Liver (tissue), 9 donors: ENCODE data around the gene ZNF148. TPM values are rescaled to one million over a fixed set of nuclear protein-coding genes. Genes with fewer than 3 reads are reported as not detected.

ENCODE experiments used
- DNase-seq: peaks from one replicate; pipeline ENCODE4 v3.0.0-alpha.2; 2017; ENCODE audit warnings: low spot score
- H3K27ac ChIP-seq, 2 donors: one replicate each; pipeline ENCODE4 v1.7.0; 2013; ENCODE audit warnings: inconsistent platforms in 2 of 2, low read length in 2 of 2, control low read depth in 1 of 2, low read depth in 1 of 2, mild to moderate bottlenecking in 1 of 2
- H3K27me3 ChIP-seq, 4 donors: one replicate each; pipeline versions ENCODE4 v1.6.1 to v1.7.0; 2013; ENCODE audit warnings: low read length in 3 of 4, inconsistent platforms in 1 of 4, mild to moderate bottlenecking in 1 of 4, moderate library complexity in 1 of 4; ENCODE audit not compliant: control insufficient read depth in 4 of 4, insufficient read depth in 4 of 4
- H3K36me3 ChIP-seq, 4 donors: one replicate each; pipeline versions ENCODE4 v1.6.1 to v1.7.0; 2013; ENCODE audit warnings: low read length in 3 of 4, mild to moderate bottlenecking in 3 of 4, low read depth in 1 of 4, moderate library complexity in 1 of 4; ENCODE audit not compliant: control insufficient read depth in 4 of 4, insufficient read depth in 3 of 4
- H3K4me1 ChIP-seq, 4 donors: one replicate each; pipeline versions ENCODE4 v1.6.1 to v1.7.0; 2013; ENCODE audit warnings: low read length in 3 of 4, mild to moderate bottlenecking in 3 of 4, moderate library complexity in 1 of 4; ENCODE audit not compliant: control insufficient read depth in 4 of 4, insufficient read depth in 4 of 4
- H3K4me3 ChIP-seq, 3 donors: one replicate each; pipeline versions ENCODE4 v1.6.1 to v1.7.0; 2013; ENCODE audit warnings: low read length in 3 of 3, control low read depth in 1 of 3, low read depth in 1 of 3, mild to moderate bottlenecking in 1 of 3
- H3K9ac ChIP-seq, 2 donors: one replicate each; pipeline ENCODE4 v1.7.0; 2013; ENCODE audit warnings: low read length in 2 of 2, mild to moderate bottlenecking in 2 of 2, moderate library complexity in 2 of 2, control low read depth in 1 of 2, low read depth in 1 of 2
- H3K9me3 ChIP-seq, 4 donors: one replicate each; pipeline versions ENCODE4 v1.6.1 to v1.7.0; 2013; ENCODE audit warnings: low read length in 3 of 4; ENCODE audit not compliant: control insufficient read depth in 4 of 4
- EGR1 ChIP-seq, 2 donors: IDR thresholded peaks; 2 replicates each; pipeline ENCODE4 v1.6.1; 2016 to 2018; ENCODE audit warnings: antibody characterized with exemption in 2 of 2, low read depth in 2 of 2
- FOXA1 ChIP-seq: IDR thresholded peaks from 2 replicates; pipeline ENCODE4 v1.6.1; 2016; ENCODE audit warnings: antibody characterized with exemption
- FOXA2 ChIP-seq: IDR thresholded peaks from 2 replicates; pipeline ENCODE4 v1.6.1; 2016; ENCODE audit warnings: antibody characterized with exemption
- GABPA ChIP-seq, 2 donors: IDR thresholded peaks in 1 of 2; conservative IDR thresholded peaks in 1 of 2; 2 replicates each; pipeline ENCODE4 v1.6.1; 2016; ENCODE audit warnings: antibody characterized with exemption in 2 of 2, mild to moderate bottlenecking in 1 of 2, moderate library complexity in 1 of 2
- HNF4A ChIP-seq, 2 donors: conservative IDR thresholded peaks; 2 replicates each; pipeline ENCODE4 v1.6.1; 2016; ENCODE audit warnings: antibody characterized with exemption in 2 of 2, mild to moderate bottlenecking in 2 of 2
- HNF4G ChIP-seq: IDR thresholded peaks from 2 replicates; pipeline ENCODE4 v1.6.1; 2016; ENCODE audit warnings: antibody characterized with exemption
- JUND ChIP-seq, 2 donors: IDR thresholded peaks; 2 replicates each; pipeline ENCODE4 v1.6.1; 2016; ENCODE audit warnings: antibody characterized with exemption in 2 of 2
- RAD21 ChIP-seq, 2 donors: IDR thresholded peaks; 2 replicates each; pipeline ENCODE4 v1.6.1; 2016; ENCODE audit warnings: antibody characterized with exemption in 2 of 2, mild to moderate bottlenecking in 2 of 2
- WGBS: extraction: QIAGEN DNeasy Blood & Tissue Kit; methylation state at CpG from one replicate; pipeline ENCODE4 v1.1.7; 2013; 5-methylcytosine and 5-hydroxymethylcytosine counted together
- polyA plus RNA-seq, 2 donors: library from polyadenylated mRNA; stranded (reverse) in 1 of 2; unstranded in 1 of 2; fragments of 200-250 nt in 1 of 2; fragments of >200 nt in 1 of 2; fragmentation: Nextera tagmentation in 1 of 2; extraction: Ambion mirVana in 1 of 2; gene quantifications; one replicate each; pipeline versions ENCODE4 v1.2.1 to v1.2.3, GENCODE V29; 2013 to 2015
- total RNA-seq, 2 donors: library from RNA; depleted of rRNA; stranded (reverse); fragments of >200 nt; gene quantifications; one replicate each; pipeline ENCODE4 v1.2.3, GENCODE V29; 2014
- TF ChIP-seq, protein P1 (sequence below): fragments of 150-350 bp; IDR thresholded peaks from 2 replicates; pipeline ENCODE4 v1.5.1; 2017; ENCODE audit warnings: improper control_type of control experiment, low read depth, low read length; ENCODE audit not compliant: missing input control
- TF ChIP-seq, protein P2 (sequence below): IDR thresholded peaks from 2 replicates; pipeline ENCODE4 v1.6.1; 2016; ENCODE audit warnings: antibody characterized with exemption
- TF ChIP-seq, protein P3 (sequence below): IDR thresholded peaks from 2 replicates; pipeline ENCODE4 v1.6.1; 2016; ENCODE audit warnings: antibody characterized with exemption, mild to moderate bottlenecking
- TF ChIP-seq, protein P4 (sequence below): IDR thresholded peaks from 2 replicates; pipeline ENCODE4 v1.6.1; 2016; ENCODE audit warnings: antibody characterized with exemption
- donor health status: healthy.
- donor health status: healthy.
- donor health status: healthy.
- donor health status: healthy.
- donor health status: healthy.

Gene ZNF148
- total and polyA plus RNA-seq, 4 donors: 4.0 to 20.3 (median 17.1) TPM

DNA sequence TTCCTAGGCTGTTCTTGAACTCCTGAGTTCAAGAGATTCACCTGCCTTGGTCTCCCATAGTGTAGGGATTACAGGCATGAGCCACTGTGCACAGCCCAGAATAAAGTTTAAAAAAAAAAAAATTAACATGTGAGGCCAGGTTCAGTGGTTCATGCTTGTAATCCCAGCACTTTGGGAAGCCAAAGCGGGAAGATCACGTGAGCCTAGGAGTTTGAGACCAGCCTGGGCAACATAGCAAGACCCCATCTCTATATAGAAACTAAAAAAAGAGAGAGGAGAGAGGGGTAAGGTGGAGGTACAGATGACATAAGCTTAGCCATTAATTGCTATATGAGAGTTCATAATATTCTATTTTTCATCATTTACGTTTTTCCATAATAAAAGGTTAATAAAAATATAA lies 21.5 kb downstream of the ZNF148 start:
- H3K36me3 ChIP-seq: no peaks in the 10 kb centered on the region
- H3K4me3 ChIP-seq: no peak overlapping the region
- no peak overlapping the region for H3K9ac ChIP-seq
- H3K27ac ChIP-seq: no peak overlapping the region
- no peak for DNase-seq
- TF ChIP-seq, protein P1, sequence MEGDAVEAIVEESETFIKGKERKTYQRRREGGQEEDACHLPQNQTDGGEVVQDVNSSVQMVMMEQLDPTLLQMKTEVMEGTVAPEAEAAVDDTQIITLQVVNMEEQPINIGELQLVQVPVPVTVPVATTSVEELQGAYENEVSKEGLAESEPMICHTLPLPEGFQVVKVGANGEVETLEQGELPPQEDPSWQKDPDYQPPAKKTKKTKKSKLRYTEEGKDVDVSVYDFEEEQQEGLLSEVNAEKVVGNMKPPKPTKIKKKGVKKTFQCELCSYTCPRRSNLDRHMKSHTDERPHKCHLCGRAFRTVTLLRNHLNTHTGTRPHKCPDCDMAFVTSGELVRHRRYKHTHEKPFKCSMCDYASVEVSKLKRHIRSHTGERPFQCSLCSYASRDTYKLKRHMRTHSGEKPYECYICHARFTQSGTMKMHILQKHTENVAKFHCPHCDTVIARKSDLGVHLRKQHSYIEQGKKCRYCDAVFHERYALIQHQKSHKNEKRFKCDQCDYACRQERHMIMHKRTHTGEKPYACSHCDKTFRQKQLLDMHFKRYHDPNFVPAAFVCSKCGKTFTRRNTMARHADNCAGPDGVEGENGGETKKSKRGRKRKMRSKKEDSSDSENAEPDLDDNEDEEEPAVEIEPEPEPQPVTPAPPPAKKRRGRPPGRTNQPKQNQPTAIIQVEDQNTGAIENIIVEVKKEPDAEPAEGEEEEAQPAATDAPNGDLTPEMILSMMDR: no peak
- no peak for TF ChIP-seq JUND (IDR thresholded peaks at IDR 0.05)
- TF ChIP-seq, protein P2, sequence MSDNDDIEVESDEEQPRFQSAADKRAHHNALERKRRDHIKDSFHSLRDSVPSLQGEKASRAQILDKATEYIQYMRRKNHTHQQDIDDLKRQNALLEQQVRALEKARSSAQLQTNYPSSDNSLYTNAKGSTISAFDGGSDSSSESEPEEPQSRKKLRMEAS: no peak
- no peak for TF ChIP-seq FOXA1
- TF ChIP-seq HNF4A (conservative IDR thresholded peaks at IDR 0.05): no peak
- no peak for TF ChIP-seq RAD21 (IDR thresholded peaks at IDR 0.05)
- TF ChIP-seq, protein P3, sequence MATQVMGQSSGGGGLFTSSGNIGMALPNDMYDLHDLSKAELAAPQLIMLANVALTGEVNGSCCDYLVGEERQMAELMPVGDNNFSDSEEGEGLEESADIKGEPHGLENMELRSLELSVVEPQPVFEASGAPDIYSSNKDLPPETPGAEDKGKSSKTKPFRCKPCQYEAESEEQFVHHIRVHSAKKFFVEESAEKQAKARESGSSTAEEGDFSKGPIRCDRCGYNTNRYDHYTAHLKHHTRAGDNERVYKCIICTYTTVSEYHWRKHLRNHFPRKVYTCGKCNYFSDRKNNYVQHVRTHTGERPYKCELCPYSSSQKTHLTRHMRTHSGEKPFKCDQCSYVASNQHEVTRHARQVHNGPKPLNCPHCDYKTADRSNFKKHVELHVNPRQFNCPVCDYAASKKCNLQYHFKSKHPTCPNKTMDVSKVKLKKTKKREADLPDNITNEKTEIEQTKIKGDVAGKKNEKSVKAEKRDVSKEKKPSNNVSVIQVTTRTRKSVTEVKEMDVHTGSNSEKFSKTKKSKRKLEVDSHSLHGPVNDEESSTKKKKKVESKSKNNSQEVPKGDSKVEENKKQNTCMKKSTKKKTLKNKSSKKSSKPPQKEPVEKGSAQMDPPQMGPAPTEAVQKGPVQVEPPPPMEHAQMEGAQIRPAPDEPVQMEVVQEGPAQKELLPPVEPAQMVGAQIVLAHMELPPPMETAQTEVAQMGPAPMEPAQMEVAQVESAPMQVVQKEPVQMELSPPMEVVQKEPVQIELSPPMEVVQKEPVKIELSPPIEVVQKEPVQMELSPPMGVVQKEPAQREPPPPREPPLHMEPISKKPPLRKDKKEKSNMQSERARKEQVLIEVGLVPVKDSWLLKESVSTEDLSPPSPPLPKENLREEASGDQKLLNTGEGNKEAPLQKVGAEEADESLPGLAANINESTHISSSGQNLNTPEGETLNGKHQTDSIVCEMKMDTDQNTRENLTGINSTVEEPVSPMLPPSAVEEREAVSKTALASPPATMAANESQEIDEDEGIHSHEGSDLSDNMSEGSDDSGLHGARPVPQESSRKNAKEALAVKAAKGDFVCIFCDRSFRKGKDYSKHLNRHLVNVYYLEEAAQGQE: no peak
- no peak for TF ChIP-seq HNF4G
- no peak for TF ChIP-seq FOXA2
- TF ChIP-seq, protein P4, sequence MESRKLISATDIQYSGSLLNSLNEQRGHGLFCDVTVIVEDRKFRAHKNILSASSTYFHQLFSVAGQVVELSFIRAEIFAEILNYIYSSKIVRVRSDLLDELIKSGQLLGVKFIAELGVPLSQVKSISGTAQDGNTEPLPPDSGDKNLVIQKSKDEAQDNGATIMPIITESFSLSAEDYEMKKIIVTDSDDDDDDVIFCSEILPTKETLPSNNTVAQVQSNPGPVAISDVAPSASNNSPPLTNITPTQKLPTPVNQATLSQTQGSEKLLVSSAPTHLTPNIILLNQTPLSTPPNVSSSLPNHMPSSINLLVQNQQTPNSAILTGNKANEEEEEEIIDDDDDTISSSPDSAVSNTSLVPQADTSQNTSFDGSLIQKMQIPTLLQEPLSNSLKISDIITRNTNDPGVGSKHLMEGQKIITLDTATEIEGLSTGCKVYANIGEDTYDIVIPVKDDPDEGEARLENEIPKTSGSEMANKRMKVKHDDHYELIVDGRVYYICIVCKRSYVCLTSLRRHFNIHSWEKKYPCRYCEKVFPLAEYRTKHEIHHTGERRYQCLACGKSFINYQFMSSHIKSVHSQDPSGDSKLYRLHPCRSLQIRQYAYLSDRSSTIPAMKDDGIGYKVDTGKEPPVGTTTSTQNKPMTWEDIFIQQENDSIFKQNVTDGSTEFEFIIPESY: no peak
- TF ChIP-seq GABPA (IDR thresholded peaks at IDR 0.05 in 1 of 2, conservative IDR thresholded peaks at IDR 0.05 in 1 of 2): no peak
- 85% methylated on average over 3 of the region's 3 CpGs for WGBS
- no peaks in the 10 kb centered on the region for H3K27me3 ChIP-seq
- peaks cover 8 to 37% (median 21%) of the 10 kb centered on the region in 4 donors for H3K4me1 ChIP-seq
- no peaks in the 10 kb centered on the region for H3K9me3 ChIP-seq

DNA sequence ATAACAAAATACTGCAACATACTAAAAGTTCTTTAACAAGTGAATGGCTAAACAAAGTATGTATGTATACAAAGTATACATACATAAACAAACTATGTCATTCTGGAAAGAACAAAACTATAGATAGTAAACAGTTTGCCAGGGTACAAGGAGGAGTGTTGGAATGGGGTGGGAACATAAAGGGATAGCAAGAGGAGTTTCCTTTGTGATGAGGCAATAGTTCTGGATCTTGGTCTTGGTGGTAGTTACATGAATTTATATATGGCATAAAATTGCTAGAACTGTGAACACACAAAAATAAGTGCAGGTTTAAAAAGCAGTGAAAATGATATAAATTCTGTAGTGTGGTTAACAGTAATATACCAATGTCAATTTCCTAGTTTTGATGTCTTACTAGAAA lies 22.0 kb downstream of the ZNF148 start:
- H3K4me3 ChIP-seq: no peak overlapping the region
- H3K4me1 ChIP-seq: peaks cover 8 to 41% (median 21%) of the 10 kb centered on the region in 4 donors
- H3K9me3 ChIP-seq: no peaks in the 10 kb centered on the region
- H3K36me3 ChIP-seq: no peaks in the 10 kb centered on the region
- no peak overlapping the region for H3K27ac ChIP-seq
- DNase-seq: no peak
- no peak overlapping the region for H3K9ac ChIP-seq
- no peaks in the 10 kb centered on the region for H3K27me3 ChIP-seq
- TF ChIP-seq, protein P3: no peak
- TF ChIP-seq GABPA (IDR thresholded peaks at IDR 0.05 in 1 of 2, conservative IDR thresholded peaks at IDR 0.05 in 1 of 2) (no peak), EGR1 (IDR thresholded peaks at IDR 0.05; ENCODE audit: low read depth in 2 of 2) (no peak), JUND (IDR thresholded peaks at IDR 0.05) (no peak)
